Measurements from ENCODE around the gene NFKBIB.
"Not testable (repeated sequence)": the region's sequence is repeated elsewhere in the genome, so short reads cannot be mapped to it uniquely, and the experiment has no call there.

The NFKBIB gene

GRCh38 chr19:38899447-38900201 is at the start of gene NFKBIB, which contains the start of gene SIRT2:
TSS of gene NFKBIB (plus strand) at chr19:38899969. CDS start at chr19:38900033, 64 bp downstream.
TSS of gene SIRT2 (minus strand) at chr19:38899618. CDS start at chr19:38899521, 97 bp downstream.
- peak; percentile 99 for DNase-seq (ENCODE audit: low spot score)

- peak; percentile 95 for DNase-seq (ENCODE audit: low spot score)
Observed at GRCh38 chr19:38850436-38850975, 49.3 kb upstream of the NFKBIB start.

- DNase-seq (ENCODE audit: low spot score), result no peak
Observed at GRCh38 chr19:38850976-38851621, 48.7 kb upstream of the NFKBIB start.

GRCh38 chr19:38851622-38852230 is 48.0 kb upstream of the NFKBIB start:
- peak; percentile 93 for DNase-seq (ENCODE audit: low spot score)

- peak; percentile 41 for DNase-seq (ENCODE audit: low spot score)
Observed at GRCh38 chr19:38852231-38853044, 47.3 kb upstream of the NFKBIB start.

GRCh38 chr19:38853214-38853613 is 46.6 kb upstream of the NFKBIB start:
- DNase-seq (ENCODE audit: low spot score), result no peak

- not testable (repeated sequence) for DNase-seq (ENCODE audit: low spot score)
Observed at GRCh38 chr19:38854961-38855360, 44.8 kb upstream of the NFKBIB start.

GRCh38 chr19:38855751-38856150 is 44.0 kb upstream of the NFKBIB start:
- DNase-seq (ENCODE audit: low spot score), result not testable (repeated sequence)

GRCh38 chr19:38856813-38857212 is 43.0 kb upstream of the NFKBIB start:
- DNase-seq (ENCODE audit: low spot score), result no peak

- DNase-seq (ENCODE audit: low spot score), result not testable (repeated sequence)
Observed at GRCh38 chr19:38859631-38860204, 40.1 kb upstream of the NFKBIB start.

- DNase-seq (ENCODE audit: low spot score), result no peak
Observed at GRCh38 chr19:38861368-38861767, 38.4 kb upstream of the NFKBIB start.

GRCh38 chr19:38862321-38863059 is 37.3 kb upstream of the NFKBIB start:
- no peak for DNase-seq (ENCODE audit: low spot score)

- no peak for DNase-seq (ENCODE audit: low spot score)
Observed at GRCh38 chr19:38867171-38867780, 32.5 kb upstream of the NFKBIB start.

GRCh38 chr19:38868551-38868950 is 31.2 kb upstream of the NFKBIB start:
- no peak for DNase-seq (ENCODE audit: low spot score)

- no peak for DNase-seq (ENCODE audit: low spot score)
Observed at GRCh38 chr19:38869160-38869835, 30.5 kb upstream of the NFKBIB start.

GRCh38 chr19:38869836-38870607 is 29.7 kb upstream of the NFKBIB start:
- DNase-seq (ENCODE audit: low spot score), result peak; percentile 88

GRCh38 chr19:38870612-38871011 is 29.2 kb upstream of the NFKBIB start:
- no peak for DNase-seq (ENCODE audit: low spot score)

GRCh38 chr19:38873400-38873799 is 26.4 kb upstream of the NFKBIB start:
- DNase-seq (ENCODE audit: low spot score), result not testable (repeated sequence)

All from GM03348 (cell line).